CD14-positive monocyte (primary cell): Measurements from ENCODE around the gene AGPAT2. TPM values are rescaled to one million over a fixed set of nuclear protein-coding genes. Genes with fewer than 3 reads are reported as not detected.

Experiments used
- DNase-seq, 3 donors: peaks; one replicate each; pipeline ENCODE4 v3.0.0-alpha.2; 2011 to 2022
- H2AFZ ChIP-seq: 2 replicates; pipeline ENCODE4 v1.6.0; 2012; ENCODE audit warnings: mild to moderate bottlenecking, low read depth, low read length, inconsistent platforms; ENCODE audit not compliant: insufficient read depth, poor library complexity, severe bottlenecking
- H3K27ac ChIP-seq, 2 donors: 1 replicate in 1 of 2; 2 replicates in 1 of 2; pipeline ENCODE4 v1.5.1; 2012 to 2013; ENCODE audit warnings: low read length in 2 of 2, control low read depth in 1 of 2, inconsistent platforms in 1 of 2, low read depth in 1 of 2, mild to moderate bottlenecking in 1 of 2
- H3K27me3 ChIP-seq, 2 donors: one replicate each; pipeline versions ENCODE4 v1.6.0 to v1.6.1; 2011 to 2013; ENCODE audit warnings: low read length in 2 of 2; ENCODE audit not compliant: control insufficient read depth in 2 of 2, insufficient read depth in 2 of 2
- H3K36me3 ChIP-seq, 2 donors: replicated peaks in 1 of 2; 1 replicate in 1 of 2; 2 replicates in 1 of 2; pipeline versions ENCODE4 v1.5.1 to v1.6.1; 2012 to 2013; ENCODE audit warnings: low read length in 2 of 2, control low read depth in 1 of 2, inconsistent platforms in 1 of 2, mild to moderate bottlenecking in 1 of 2; ENCODE audit not compliant: insufficient read depth in 2 of 2, control insufficient read depth in 1 of 2
- H3K4me1 ChIP-seq, 2 donors: 1 replicate in 1 of 2; 2 replicates in 1 of 2; pipeline versions ENCODE4 v1.5.1 to v1.6.1; 2012 to 2013; ENCODE audit warnings: low read length in 2 of 2, control low read depth in 1 of 2, inconsistent platforms in 1 of 2, mild to moderate bottlenecking in 1 of 2, moderate library complexity in 1 of 2; ENCODE audit not compliant: insufficient read depth in 2 of 2, control insufficient read depth in 1 of 2
- H3K4me2 ChIP-seq: replicated peaks from 2 replicates; pipeline ENCODE3; 2012; ENCODE audit warnings: low read length, moderate library complexity, mild to moderate bottlenecking; ENCODE audit not compliant: poor library complexity, severe bottlenecking; ENCODE audit errors: extremely low read depth
- H3K4me3 ChIP-seq, 3 experiments: fragments of 200-600 bp in 1 of 3; sonication (generic) in 1 of 3; replicated peaks in 1 of 3; 1 replicate in 2 of 3; 2 replicates in 1 of 3; pipeline ENCODE4 v1.5.1; 2011 to 2013; ENCODE audit warnings: low read length in 3 of 3, mild to moderate bottlenecking in 3 of 3, control low read depth in 2 of 3, low read depth in 2 of 3, inconsistent platforms in 1 of 3, moderate library complexity in 1 of 3
- H3K79me2 ChIP-seq: 2 replicates; pipeline ENCODE4 v1.6.0; 2012; ENCODE audit warnings: mild to moderate bottlenecking, control low read depth, inconsistent platforms, low read length, moderate library complexity; ENCODE audit not compliant: insufficient read depth
- H3K9ac ChIP-seq: 2 replicates; pipeline ENCODE4 v1.6.0; 2017; ENCODE audit warnings: low read length, mild to moderate bottlenecking; ENCODE audit not compliant: insufficient read depth, poor library complexity, severe bottlenecking
- H3K9me3 ChIP-seq, 2 donors: replicated peaks in 1 of 2; 1 replicate in 1 of 2; 2 replicates in 1 of 2; pipeline versions ENCODE4 v1.5.1 to v1.6.1; 2012 to 2013; ENCODE audit warnings: low read length in 2 of 2, control low read depth in 1 of 2; ENCODE audit not compliant: control insufficient read depth in 1 of 2, insufficient read depth in 1 of 2
- H4K20me1 ChIP-seq: 2 replicates; pipeline ENCODE4 v1.6.0; 2012; ENCODE audit warnings: mild to moderate bottlenecking, low read length, control low read depth, moderate library complexity; ENCODE audit not compliant: insufficient read depth
- H3K27ac Mint-ChIP-seq, 7 donors: one replicate each; pipeline ENCODE4 v1.8.0; 2020; ENCODE audit warnings: mild to moderate bottlenecking in 7 of 7, mixed read lengths in 7 of 7, moderate library complexity in 6 of 7, inconsistent platforms in 2 of 7
- H3K27me3 Mint-ChIP-seq, 3 donors: one replicate each; pipeline ENCODE4 v1.8.0; 2021 to 2022; ENCODE audit warnings: low read depth in 3 of 3, mild to moderate bottlenecking in 3 of 3, mixed read lengths in 3 of 3, moderate library complexity in 3 of 3, inconsistent platforms in 1 of 3
- H3K36me3 Mint-ChIP-seq, 2 donors: one replicate each; pipeline ENCODE4 v1.8.0; 2020; ENCODE audit warnings: mixed read lengths in 2 of 2, inconsistent platforms in 1 of 2, mild to moderate bottlenecking in 1 of 2
- H3K4me1 Mint-ChIP-seq: one replicate; pipeline ENCODE4 v1.8.0; 2020; ENCODE audit warnings: mild to moderate bottlenecking, mixed read lengths
- H3K4me3 Mint-ChIP-seq, 2 donors: one replicate each; pipeline ENCODE4 v1.8.0; 2020; ENCODE audit warnings: mild to moderate bottlenecking in 2 of 2, mixed read lengths in 2 of 2, moderate library complexity in 1 of 2
- H3K9me3 Mint-ChIP-seq, 7 donors: one replicate each; pipeline ENCODE4 v1.8.0; 2020 to 2022; ENCODE audit warnings: mixed read lengths in 7 of 7, mild to moderate bottlenecking in 6 of 7, moderate library complexity in 6 of 7, inconsistent platforms in 2 of 7
- CTCF ChIP-seq: fragments of 200-600 bp; IDR thresholded peaks from one replicate; pipeline ENCODE4 v1.8.0; 2022; ENCODE audit warnings: antibody characterized with exemption, mild to moderate bottlenecking
- WGBS: methylation state at CpG from one replicate; pipeline ENCODE4 v1.1.5; 2013; ENCODE audit warnings: missing lambda C conversion rate; ENCODE audit not compliant: insufficient coverage; 5-methylcytosine and 5-hydroxymethylcytosine counted together
- intact Hi-C, 2 donors: fragments of 100-400 bp; cut with micrococcal nuclease; formaldehyde crosslinking; loops; one replicate each; pipeline versions ENCODE4 v1.15.0 to v1.15.1; 2023
- polyA plus RNA-seq, 3 donors: library from polyadenylated mRNA; depleted of rRNA in 1 of 3; unstranded in 2 of 3; stranded (reverse) in 1 of 3; fragments of 300-500 nt in 2 of 3; fragments of >200 nt in 1 of 3; fragmentation: Illumina TruSeq in 2 of 3; gene quantifications; 1 replicate in 2 of 3; 2 replicates in 1 of 3; pipeline ENCODE4 v1.2.3, GENCODE V29; 2012 to 2021

Gene AGPAT2
- polyA plus RNA-seq, 3 donors: 80.1 to 139 (median 116) TPM

- H3K4me2 ChIP-seq: no peak overlapping the region
- Mint-ChIP-seq H3K4me3 (no peak overlapping the region), H3K27ac (no peak overlapping the region), H3K9me3 (no peaks in the 10 kb centered on the region), H3K4me1 (peaks cover 33% of the 10 kb centered on the region), H3K36me3 (peaks cover 0 to 2% of the 10 kb centered on the region in 2 donors), H3K27me3 (peaks cover 2 to 4% (median 3%) of the 10 kb centered on the region in 3 donors)
- 40% methylated on average over 23 of the region's 32 CpGs for WGBS
- H3K9ac ChIP-seq: no peak overlapping the region
- peak; percentile 59 to 72 (median 65) for DNase-seq
- no peak overlapping the region for H2AFZ ChIP-seq
- no peaks in the 10 kb centered on the region for H4K20me1 ChIP-seq
- no peak overlapping the region for H3K27ac ChIP-seq
- no peaks in the 10 kb centered on the region for H3K79me2 ChIP-seq
- H3K4me3 ChIP-seq: no peak overlapping the region
- TF ChIP-seq CTCF: peak; percentile 96
- H3K4me1 ChIP-seq: peaks cover 49 to 52% of the 10 kb centered on the region in 2 donors
- intact Hi-C loops: no loop called here
- no peaks in the 10 kb centered on the region for H3K9me3 ChIP-seq
- no peaks in the 10 kb centered on the region for H3K27me3 ChIP-seq
- no peaks in the 10 kb centered on the region for H3K36me3 ChIP-seq
These were observed 7.1 kb upstream of the AGPAT2 start for GRCh38 chr9:136694163-136694871.

GRCh38 chr9:136693490-136694162 is 6.4 kb upstream of the AGPAT2 start:
- Histone ChIP-seq H3K4me2 (no peak overlapping the region), H3K27me3 (no peaks in the 10 kb centered on the region), H3K79me2 (no peaks in the 10 kb centered on the region), H2AFZ (no peak overlapping the region), H3K36me3 (no peaks in the 10 kb centered on the region), H4K20me1 (no peaks in the 10 kb centered on the region), H3K27ac (no peak overlapping the region), H3K9ac (no peak overlapping the region), H3K4me3 (no peak overlapping the region), H3K9me3 (no peaks in the 10 kb centered on the region), H3K4me1 (peaks cover 42 to 45% of the 10 kb centered on the region in 2 donors)
- Mint-ChIP-seq H3K9me3 (no peaks in the 10 kb centered on the region), H3K36me3 (no peaks in the 10 kb centered on the region), H3K4me1 (peaks cover 29% of the 10 kb centered on the region), H3K4me3 (no peak overlapping the region), H3K27me3 (peaks cover 2 to 4% (median 3%) of the 10 kb centered on the region in 3 donors), H3K27ac (peak overlapping the region in 2 of 7 donors; percentile 28 to 40)
- peak in 2 of 3 donors; percentile 35 to 62 for DNase-seq
- intact Hi-C loops: no loop called here
- TF ChIP-seq CTCF: no peak
- 49% methylated on average over 9 of the region's 15 CpGs for WGBS
